GM23248 (cell line): Measurements from ENCODE around the gene ORM2.

Experiments
- EZH2 ChIP-seq: fragments of 200-600 bp; sonication (generic); IDR thresholded peaks from 2 replicates; pipeline ENCODE4 v1.6.1; 2018; ENCODE audit warnings: antibody characterized with exemption, mild to moderate bottlenecking; ENCODE audit not compliant: insufficient read depth, poor library complexity, severe bottlenecking
- EZH2phosphoT487 ChIP-seq: fragments of 200-600 bp; sonication (generic); IDR thresholded peaks from 2 replicates; pipeline ENCODE4 v1.6.1; 2018; ENCODE audit warnings: antibody characterized with exemption, moderate library complexity, mild to moderate bottlenecking, low read depth; ENCODE audit not compliant: insufficient read depth

DNA sequence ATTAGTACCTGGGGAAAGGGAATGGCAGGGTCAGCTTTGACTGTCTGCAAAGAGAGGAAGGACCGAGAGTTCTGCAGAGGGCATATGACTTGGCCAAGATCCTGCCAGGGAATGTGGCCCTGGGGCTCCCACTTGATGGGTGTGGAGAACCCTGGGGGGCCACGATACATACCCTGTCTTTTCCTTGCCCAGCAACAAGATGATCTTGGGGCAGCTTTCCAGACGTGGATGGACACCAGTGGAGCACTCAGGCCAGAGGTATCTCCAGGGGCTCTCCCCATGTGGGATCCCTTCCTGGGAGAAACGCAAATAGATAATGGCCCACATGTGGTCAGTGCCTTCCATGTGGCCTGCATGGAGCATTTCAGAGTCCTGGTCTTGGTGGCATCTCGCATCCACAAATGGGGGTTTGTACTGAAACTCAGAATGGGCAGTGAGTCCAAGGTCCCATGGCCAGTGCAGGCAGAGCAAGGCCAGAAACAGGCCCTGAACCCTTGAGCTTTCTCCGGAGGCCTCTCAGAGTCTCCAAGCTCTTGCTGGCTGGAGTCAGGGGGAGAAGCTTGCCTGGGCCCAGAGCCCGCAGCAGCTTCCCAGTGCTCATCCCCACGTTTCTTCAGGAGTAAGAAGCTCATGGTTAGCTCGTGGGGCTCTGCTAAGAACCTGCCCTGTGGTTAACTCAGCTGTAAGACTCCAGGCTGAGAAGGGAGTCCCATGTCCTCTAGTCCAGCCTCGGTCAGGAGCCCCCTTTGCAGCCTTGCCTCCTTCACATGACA, 25.1 kb upstream of the ORM2 start:
- TF ChIP-seq EZH2: no peak
- no peak for TF ChIP-seq EZH2phosphoT487
